Measurements from ENCODE around the gene CUX1.
"Not testable (repeated sequence)": the region's sequence is repeated elsewhere in the genome, so short reads cannot be mapped to it uniquely, and the experiment has no call there.

The CUX1 gene

GRCh38 chr7:102044984-102045673 is 227.7 kb downstream of the CUX1 start:
- DNase-seq (ENCODE audit: low read depth, low spot score) = peak; percentile 94

- DNase-seq (ENCODE audit: low read depth, low spot score) = peak; percentile 7
These were observed 228.4 kb downstream of the CUX1 start for GRCh38 chr7:102045681-102046372.

GRCh38 chr7:102046373-102047117 is 229.1 kb downstream of the CUX1 start:
- DNase-seq (ENCODE audit: low read depth, low spot score) = peak; percentile 19

GRCh38 chr7:102047167-102047566 is 229.7 kb downstream of the CUX1 start:
- no peak for DNase-seq (ENCODE audit: low read depth, low spot score)

- DNase-seq (ENCODE audit: low read depth, low spot score) = no peak
These were observed 232.3 kb downstream of the CUX1 start for GRCh38 chr7:102049765-102050164.

GRCh38 chr7:102050864-102051460 is 233.5 kb downstream of the CUX1 start:
- no peak for DNase-seq (ENCODE audit: low read depth, low spot score)

- not testable (repeated sequence) for DNase-seq (ENCODE audit: low read depth, low spot score)
These were observed 234.3 kb downstream of the CUX1 start for GRCh38 chr7:102051736-102052135.

- no peak for DNase-seq (ENCODE audit: low read depth, low spot score)
These were observed 236.7 kb downstream of the CUX1 start for GRCh38 chr7:102054158-102054557.

- DNase-seq (ENCODE audit: low read depth, low spot score) = no peak
These were observed 238.0 kb downstream of the CUX1 start for GRCh38 chr7:102055181-102055976.

- DNase-seq (ENCODE audit: low read depth, low spot score) = no peak
These were observed 242.1 kb downstream of the CUX1 start for GRCh38 chr7:102059524-102059923.

- no peak for DNase-seq (ENCODE audit: low read depth, low spot score)
These were observed 244.0 kb downstream of the CUX1 start for GRCh38 chr7:102061354-102061945.

- peak; percentile 42 for DNase-seq (ENCODE audit: low read depth, low spot score)
These were observed 244.6 kb downstream of the CUX1 start for GRCh38 chr7:102061981-102062390.

GRCh38 chr7:102063690-102064180 is 246.3 kb downstream of the CUX1 start:
- DNase-seq (ENCODE audit: low read depth, low spot score) = peak; percentile 76

- DNase-seq (ENCODE audit: low read depth, low spot score) = peak; percentile 19
These were observed 247.1 kb downstream of the CUX1 start for GRCh38 chr7:102064361-102065025.

- DNase-seq (ENCODE audit: low read depth, low spot score) = no peak
These were observed 247.8 kb downstream of the CUX1 start for GRCh38 chr7:102065226-102065625.

- DNase-seq (ENCODE audit: low read depth, low spot score) = no peak
These were observed 249.1 kb downstream of the CUX1 start for GRCh38 chr7:102066476-102066875.

GRCh38 chr7:102068846-102069245 is 251.4 kb downstream of the CUX1 start:
- DNase-seq (ENCODE audit: low read depth, low spot score) = no peak

GRCh38 chr7:102069931-102070629 is 252.7 kb downstream of the CUX1 start:
- DNase-seq (ENCODE audit: low read depth, low spot score) = no peak

GRCh38 chr7:102072003-102072402 is 254.6 kb downstream of the CUX1 start:
- DNase-seq (ENCODE audit: low read depth, low spot score) = no peak

All from astrocyte of the hippocampus (primary cell).